Neutrophil (primary cell): ENCODE measurements around the gene ANGPT4.

Source experiments
- H3K27ac ChIP-seq: fragments of 200-600 bp; sonication (generic); 2 replicates; pipeline ENCODE4 v1.5.1; 2016; ENCODE audit warnings: mild to moderate bottlenecking, moderate library complexity
- H3K27me3 ChIP-seq: fragments of 200-600 bp; sonication (generic); 2 replicates; pipeline ENCODE4 v1.6.0; 2016; ENCODE audit warnings: mild to moderate bottlenecking
- H3K36me3 ChIP-seq: fragments of 200-600 bp; sonication (generic); 2 replicates; pipeline ENCODE4 v1.5.1; 2017
- H3K4me1 ChIP-seq, 2 experiments: fragments of 200-600 bp in 1 of 2; sonication (generic) in 1 of 2; 1 replicate in 1 of 2; 2 replicates in 1 of 2; pipeline versions ENCODE4 v1.5.1 to v1.6.1; 2013 to 2016; ENCODE audit warnings: low read depth in 1 of 2, low read length in 1 of 2, mild to moderate bottlenecking in 1 of 2, moderate library complexity in 1 of 2; ENCODE audit not compliant: control insufficient read depth in 1 of 2, insufficient read depth in 1 of 2
- H3K4me3 ChIP-seq, 2 experiments: fragments of 200-600 bp in 1 of 2; sonication (generic) in 1 of 2; 1 replicate in 1 of 2; 2 replicates in 1 of 2; pipeline ENCODE4 v1.5.1; 2013 to 2016; ENCODE audit warnings: low read depth in 1 of 2, low read length in 1 of 2, mild to moderate bottlenecking in 1 of 2, moderate library complexity in 1 of 2
- H3K9me3 ChIP-seq: fragments of 200-600 bp; sonication (generic); 2 replicates; pipeline ENCODE4 v1.5.1; 2016
- TF ChIP-seq, protein P1 (sequence below): fragments of 200-600 bp; sonication (generic); IDR thresholded peaks from 2 replicates; pipeline ENCODE4 v1.5.1; 2016; ENCODE audit warnings: antibody characterized with exemption

Gene ANGPT4

DNA sequence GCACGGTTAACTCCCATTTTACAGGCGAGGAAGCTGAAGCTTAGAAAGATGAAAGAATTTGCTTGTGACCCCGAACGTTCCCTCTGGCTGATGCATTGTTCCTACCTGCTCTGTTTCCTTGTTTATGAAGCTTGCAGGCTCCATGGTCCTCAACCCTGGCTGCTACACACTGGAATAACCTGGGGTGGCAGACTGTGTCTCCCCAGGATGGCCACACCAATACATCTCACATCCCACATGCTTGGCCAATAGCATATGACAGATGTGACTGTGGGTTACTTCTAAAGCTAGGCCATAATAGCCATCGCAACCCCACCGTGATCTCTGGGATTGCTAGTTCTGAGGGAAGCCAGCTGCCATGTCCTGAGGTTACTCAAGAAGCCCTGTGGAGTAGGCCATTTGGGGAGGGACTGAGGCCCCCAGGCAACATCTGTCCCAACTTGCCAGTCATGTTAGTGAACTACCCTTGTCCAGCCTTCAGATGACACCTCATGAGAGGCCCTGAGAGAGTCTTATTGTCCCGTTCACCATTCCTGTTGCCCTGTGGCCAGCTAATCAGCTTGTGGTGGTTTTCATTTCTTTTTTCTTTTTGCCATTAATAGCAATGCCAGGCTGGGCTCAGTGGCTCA is 89.3 kb downstream of the ANGPT4 start:
- TF ChIP-seq, protein P1, sequence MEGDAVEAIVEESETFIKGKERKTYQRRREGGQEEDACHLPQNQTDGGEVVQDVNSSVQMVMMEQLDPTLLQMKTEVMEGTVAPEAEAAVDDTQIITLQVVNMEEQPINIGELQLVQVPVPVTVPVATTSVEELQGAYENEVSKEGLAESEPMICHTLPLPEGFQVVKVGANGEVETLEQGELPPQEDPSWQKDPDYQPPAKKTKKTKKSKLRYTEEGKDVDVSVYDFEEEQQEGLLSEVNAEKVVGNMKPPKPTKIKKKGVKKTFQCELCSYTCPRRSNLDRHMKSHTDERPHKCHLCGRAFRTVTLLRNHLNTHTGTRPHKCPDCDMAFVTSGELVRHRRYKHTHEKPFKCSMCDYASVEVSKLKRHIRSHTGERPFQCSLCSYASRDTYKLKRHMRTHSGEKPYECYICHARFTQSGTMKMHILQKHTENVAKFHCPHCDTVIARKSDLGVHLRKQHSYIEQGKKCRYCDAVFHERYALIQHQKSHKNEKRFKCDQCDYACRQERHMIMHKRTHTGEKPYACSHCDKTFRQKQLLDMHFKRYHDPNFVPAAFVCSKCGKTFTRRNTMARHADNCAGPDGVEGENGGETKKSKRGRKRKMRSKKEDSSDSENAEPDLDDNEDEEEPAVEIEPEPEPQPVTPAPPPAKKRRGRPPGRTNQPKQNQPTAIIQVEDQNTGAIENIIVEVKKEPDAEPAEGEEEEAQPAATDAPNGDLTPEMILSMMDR, result no peak

DNA sequence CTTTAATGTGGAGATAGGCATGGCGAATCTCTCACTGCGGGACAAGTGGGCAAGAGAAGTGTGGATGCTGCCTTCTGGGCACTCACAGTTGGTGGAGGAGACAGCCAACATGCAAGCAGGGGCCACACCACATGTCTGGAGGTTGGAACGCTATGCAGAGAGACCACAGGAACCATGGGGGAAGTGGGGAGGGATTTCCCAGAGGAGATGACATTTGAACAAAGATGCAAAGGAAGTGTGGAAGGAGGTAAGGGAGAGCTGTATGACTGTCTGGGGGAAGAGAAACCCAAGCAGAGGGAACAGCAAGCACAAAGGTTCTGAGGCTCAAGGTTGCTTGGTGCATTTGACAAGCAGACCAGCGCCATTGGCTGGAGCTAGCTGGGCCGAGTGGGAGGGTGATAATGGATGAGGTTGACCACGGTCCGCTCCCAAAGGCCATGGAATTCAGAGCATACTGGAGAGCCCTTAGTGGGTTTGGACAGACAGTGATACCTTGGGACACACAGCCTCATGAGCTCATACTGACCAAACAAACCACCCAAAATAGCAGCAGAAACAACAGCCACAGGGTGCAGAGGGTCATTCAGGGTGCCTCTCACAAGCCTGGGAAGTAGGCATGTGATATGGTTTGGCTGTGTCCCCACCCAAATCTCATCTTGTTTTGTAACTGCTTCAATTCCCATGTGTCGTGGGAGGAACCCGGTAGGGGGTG is 90.3 kb downstream of the ANGPT4 start:
- Histone ChIP-seq H3K4me1 (peaks cover 0 to 7% of the 10 kb centered on the region in 2 experiments), H3K27me3 (no peaks in the 10 kb centered on the region), H3K36me3 (no peaks in the 10 kb centered on the region), H3K4me3 (no peak overlapping the region), H3K9me3 (no peaks in the 10 kb centered on the region), H3K27ac (no peak overlapping the region)
- TF ChIP-seq, protein P1, result no peak

More for the DNA sequence above, 89.3 kb downstream of the ANGPT4 start:
- Histone ChIP-seq H3K9me3 (no peaks in the 10 kb centered on the region), H3K4me3 (no peak overlapping the region), H3K36me3 (no peaks in the 10 kb centered on the region), H3K27ac (no peak overlapping the region), H3K27me3 (no peaks in the 10 kb centered on the region), H3K4me1 (peaks cover 0 to 7% of the 10 kb centered on the region in 2 experiments)

DNA sequence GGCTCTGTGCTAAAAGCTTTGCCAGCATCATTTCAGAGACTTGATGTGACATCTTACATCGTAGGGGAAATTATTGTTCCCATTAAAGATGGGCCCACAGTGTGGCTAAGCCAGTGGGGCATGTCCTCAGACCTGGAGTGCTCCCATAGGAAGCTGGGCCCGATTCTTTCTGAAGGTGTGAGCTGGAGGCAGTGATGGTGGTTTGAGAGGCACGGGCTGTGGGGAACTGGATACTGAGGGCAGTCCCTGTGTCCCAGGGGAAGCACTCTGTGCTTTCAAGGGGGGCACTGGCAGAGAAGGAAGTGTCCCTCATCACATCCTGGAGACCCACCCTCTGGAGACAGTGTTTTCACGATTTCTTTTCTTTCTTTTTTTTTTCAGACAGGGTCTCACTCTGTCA is 91.2 kb downstream of the ANGPT4 start:
- TF ChIP-seq, protein P1, result no peak
- Histone ChIP-seq H3K36me3 (no peaks in the 10 kb centered on the region), H3K27me3 (no peaks in the 10 kb centered on the region)

DNA sequence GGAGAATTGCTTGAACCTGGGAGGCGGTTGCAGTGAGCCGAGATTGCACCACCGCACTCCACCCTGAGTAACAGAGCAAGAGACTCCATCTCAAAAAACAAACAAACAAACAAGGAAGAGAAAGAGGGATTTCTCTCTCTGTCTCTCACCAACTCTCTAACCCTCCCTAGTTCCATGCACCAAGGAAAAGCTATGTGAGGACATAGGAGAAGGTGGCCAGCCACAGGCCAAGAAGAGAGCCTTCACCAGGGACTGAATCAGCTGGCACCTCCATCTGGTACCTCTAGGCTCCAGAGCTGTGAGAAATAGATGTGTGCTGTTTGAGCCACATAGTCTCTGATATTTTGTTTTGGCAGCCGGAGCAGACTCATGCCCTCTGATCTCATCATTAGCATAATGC is 91.6 kb downstream of the ANGPT4 start:
- Histone ChIP-seq H3K27me3 (no peaks in the 10 kb centered on the region), H3K9me3 (no peaks in the 10 kb centered on the region), H3K27ac (no peak overlapping the region), H3K4me3 (no peak overlapping the region), H3K36me3 (no peaks in the 10 kb centered on the region), H3K4me1 (no peaks in the 10 kb centered on the region)
- TF ChIP-seq, protein P1, result no peak

More for the DNA sequence above, 91.2 kb downstream of the ANGPT4 start:
- no peak overlapping the region for H3K4me3 ChIP-seq
- no peaks in the 10 kb centered on the region for H3K9me3 ChIP-seq
- H3K4me1 ChIP-seq, result peaks cover 0 to 1% of the 10 kb centered on the region in 2 experiments
- no peak overlapping the region for H3K27ac ChIP-seq

DNA sequence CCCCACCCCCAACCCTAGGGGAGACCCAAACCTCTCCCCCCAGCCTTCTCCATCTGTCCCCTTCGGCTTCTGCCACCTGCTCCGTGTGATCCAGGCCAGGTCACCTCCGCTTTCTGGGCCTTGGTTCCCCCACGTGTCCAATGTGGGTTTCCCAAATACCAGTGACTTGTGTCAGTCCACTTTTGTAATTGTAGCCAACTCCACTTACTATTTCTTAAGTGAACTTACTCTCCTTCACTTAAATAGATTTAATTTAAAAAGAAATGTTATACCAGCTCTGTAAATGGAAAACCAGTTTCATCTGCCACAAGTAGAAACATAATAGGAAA is 92.6 kb downstream of the ANGPT4 start:
- Histone ChIP-seq H3K9me3 (no peaks in the 10 kb centered on the region), H3K36me3 (no peaks in the 10 kb centered on the region), H3K4me3 (no peak overlapping the region), H3K27ac (no peak overlapping the region), H3K4me1 (no peaks in the 10 kb centered on the region), H3K27me3 (no peaks in the 10 kb centered on the region)
- TF ChIP-seq, protein P1, result no peak
